Cardiac fibroblast (primary cell): ENCODE results near the gene ERCC4.

Source experiments
- DNase-seq, 2 donors: peaks; one replicate each; pipeline versions ENCODE4 v3.0.0 to v3.0.0-alpha.2; 2010; ENCODE audit warnings: low read depth in 2 of 2
- H3K4me3 ChIP-seq, 2 donors: replicated peaks in 1 of 2; 1 replicate in 1 of 2; 2 replicates in 1 of 2; pipeline ENCODE4 v1.5.1; 2011; ENCODE audit warnings: low read depth in 2 of 2, low read length in 2 of 2, mild to moderate bottlenecking in 2 of 2, moderate library complexity in 1 of 2
- TF ChIP-seq, protein P1 (sequence below): IDR thresholded peaks from one replicate; pipeline ENCODE4 v1.5.1; 2011; ENCODE audit warnings: low read depth, mild to moderate bottlenecking, low read length, inconsistent platforms

Gene ERCC4

DNA sequence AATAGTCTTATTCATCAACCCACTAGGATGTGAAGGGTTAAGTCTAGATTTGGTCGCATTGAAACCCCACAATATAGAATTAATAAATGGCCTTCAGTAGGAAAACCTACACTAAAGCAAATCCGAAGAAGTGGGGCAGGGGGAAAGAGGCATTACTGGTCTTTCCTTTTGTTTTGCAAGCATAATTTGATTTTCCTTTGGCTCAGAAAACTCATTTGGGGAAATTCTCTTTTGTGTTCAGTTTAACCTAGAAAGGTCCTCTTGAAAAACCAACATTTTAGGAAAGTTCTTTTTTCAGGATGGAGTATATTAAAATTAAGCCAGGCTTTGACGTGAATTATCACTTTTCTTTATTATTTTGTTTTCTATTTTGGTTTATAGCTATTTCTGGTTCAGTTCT lies 31.7 kb downstream of the ERCC4 start:
- DNase-seq, result no peak
- TF ChIP-seq, protein P1, sequence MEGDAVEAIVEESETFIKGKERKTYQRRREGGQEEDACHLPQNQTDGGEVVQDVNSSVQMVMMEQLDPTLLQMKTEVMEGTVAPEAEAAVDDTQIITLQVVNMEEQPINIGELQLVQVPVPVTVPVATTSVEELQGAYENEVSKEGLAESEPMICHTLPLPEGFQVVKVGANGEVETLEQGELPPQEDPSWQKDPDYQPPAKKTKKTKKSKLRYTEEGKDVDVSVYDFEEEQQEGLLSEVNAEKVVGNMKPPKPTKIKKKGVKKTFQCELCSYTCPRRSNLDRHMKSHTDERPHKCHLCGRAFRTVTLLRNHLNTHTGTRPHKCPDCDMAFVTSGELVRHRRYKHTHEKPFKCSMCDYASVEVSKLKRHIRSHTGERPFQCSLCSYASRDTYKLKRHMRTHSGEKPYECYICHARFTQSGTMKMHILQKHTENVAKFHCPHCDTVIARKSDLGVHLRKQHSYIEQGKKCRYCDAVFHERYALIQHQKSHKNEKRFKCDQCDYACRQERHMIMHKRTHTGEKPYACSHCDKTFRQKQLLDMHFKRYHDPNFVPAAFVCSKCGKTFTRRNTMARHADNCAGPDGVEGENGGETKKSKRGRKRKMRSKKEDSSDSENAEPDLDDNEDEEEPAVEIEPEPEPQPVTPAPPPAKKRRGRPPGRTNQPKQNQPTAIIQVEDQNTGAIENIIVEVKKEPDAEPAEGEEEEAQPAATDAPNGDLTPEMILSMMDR, result no peak
- no peak overlapping the region for H3K4me3 ChIP-seq

DNA sequence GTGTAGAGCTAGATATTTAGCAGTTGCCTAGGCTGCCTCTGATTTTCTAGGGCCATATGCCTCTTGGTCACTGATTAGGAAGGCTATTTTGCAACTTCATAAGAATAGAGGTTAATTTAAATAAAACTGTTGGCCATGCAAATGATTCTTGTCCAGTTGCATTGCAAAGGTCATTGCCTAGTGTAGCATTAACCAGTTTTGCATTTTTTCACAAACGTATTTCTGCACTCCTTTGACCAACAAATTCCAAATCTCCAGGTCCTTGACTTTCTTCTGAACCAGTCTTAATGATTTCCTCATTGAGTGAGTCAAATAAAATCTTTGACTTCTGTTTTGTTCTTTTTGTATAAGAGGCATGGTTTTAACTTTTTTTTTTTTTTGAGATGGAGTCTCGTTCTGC lies 33.5 kb downstream of the ERCC4 start:
- no peak overlapping the region for H3K4me3 ChIP-seq
- TF ChIP-seq, protein P1, result no peak
- no peak for DNase-seq

DNA sequence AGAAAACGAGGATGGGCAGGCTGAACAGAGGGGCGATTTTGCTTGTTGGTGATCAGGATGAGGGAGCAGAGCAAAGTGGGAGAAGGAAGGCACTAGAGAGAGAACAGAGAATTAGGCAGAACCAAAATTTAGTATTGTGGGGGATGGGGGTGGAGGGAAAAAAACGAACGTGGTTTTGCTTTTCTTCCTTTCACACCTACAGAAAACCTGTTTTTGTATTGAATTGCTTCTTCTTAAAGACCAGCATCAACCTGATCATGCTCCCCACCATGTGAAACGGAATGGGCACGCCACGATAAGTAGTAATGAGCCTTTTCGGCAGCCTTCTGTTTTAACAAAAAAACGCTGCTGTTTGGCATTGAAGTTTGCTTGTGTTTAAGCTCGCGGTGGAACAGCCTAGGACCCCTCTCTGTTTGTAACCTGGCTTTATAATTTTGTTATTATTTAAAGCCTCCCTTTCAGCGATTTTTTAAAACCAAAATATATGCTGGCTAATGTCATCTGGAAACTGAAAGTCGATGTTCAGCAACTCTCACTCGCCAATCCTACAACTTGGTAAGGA lies 36.8 kb downstream of the ERCC4 start:
- no peak for DNase-seq
- TF ChIP-seq, protein P1, result no peak
- peak overlapping the region; percentile 13 to 35 for H3K4me3 ChIP-seq

DNA sequence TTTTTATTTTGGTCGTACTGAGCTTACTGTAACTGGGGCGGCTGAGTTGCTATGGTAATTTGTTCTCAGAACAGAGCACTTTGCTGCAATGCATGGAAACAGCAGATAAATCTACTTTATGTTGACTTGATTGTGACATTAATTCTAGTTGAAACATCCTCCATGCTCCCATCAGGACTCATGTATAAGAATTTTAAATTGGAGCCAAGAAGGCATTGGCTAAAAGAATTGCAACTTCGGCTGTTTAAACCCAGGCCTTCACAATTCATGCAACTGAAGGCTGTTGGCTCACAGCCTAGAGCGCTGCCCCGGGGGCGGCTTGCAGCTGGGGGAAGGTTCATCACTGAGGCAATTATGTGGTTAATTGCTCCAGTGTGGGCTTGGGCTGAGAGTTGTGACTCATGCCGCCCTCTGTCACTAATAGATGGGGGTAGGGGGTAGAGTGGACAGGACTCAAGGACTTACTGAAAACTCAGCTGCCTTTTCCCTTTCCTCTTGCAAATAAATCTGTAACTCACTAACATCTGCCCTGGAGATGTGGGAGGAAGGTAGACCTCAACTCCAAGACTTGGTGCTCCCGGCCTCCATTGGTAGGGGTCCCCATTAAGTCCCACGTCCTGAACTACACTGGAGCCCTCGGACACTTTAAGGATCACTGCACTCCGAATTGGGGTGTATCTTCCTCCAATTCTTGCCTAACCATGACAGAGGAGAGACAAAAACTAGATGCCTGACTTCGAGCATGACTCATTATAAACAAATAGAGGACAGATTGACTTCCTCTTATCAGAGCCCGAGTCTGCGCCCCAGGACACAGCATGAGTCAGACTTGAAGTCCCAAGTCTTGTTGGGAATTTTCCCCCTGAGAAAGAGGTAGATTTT lies 37.5 kb downstream of the ERCC4 start:
- TF ChIP-seq, protein P1, result no peak
- peak; percentile 90 to 91 for DNase-seq
- peak overlapping the region; percentile 13 to 35 for H3K4me3 ChIP-seq

DNA sequence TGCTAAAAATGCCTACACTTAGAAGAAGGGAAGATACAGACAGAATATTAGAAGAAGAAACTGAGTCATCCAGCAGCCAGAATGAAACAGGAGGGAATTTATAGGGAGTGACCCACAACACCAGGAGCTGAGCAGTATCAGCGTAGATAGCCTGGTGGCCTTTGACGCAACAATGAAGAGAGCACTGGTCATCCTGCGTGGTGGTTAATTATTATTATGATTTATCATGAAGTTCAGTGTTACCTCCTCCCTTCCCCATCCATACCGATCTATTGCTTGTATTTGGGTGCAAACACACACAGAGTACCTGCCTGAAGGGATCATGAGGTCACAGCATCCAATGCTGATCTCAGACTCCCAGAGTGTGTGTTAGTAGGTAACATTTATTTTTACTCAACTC lies 38.5 kb downstream of the ERCC4 start:
- H3K4me3 ChIP-seq, result no peak overlapping the region
- TF ChIP-seq, protein P1, result no peak
- DNase-seq, result no peak

DNA sequence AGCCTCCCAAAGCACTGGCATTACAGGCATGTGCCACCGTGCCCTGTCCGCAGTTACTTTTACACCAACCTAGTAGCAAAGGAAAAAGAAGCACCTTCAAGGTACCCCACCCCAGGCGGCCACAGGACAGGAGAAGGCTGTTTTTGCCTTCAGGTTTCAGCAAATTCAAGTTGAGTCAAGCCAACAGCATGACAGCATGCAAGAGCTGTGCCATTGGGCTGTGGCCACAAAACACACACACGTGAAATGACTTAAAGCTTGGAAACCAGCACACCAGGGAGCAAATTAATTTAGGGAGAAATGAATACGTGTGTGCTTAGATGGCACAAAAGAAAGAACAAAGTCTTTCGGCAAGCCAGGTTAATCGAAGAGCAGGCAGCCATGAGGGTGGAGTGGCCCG lies 39.7 kb downstream of the ERCC4 start:
- H3K4me3 ChIP-seq, result no peak overlapping the region
- TF ChIP-seq, protein P1, result no peak

More for the DNA sequence above, 39.7 kb downstream of the ERCC4 start:
- no peak for DNase-seq
